ENCODE data around the gene MYO1A. TPM values are rescaled to one million over a fixed set of nuclear protein-coding genes. Genes with fewer than 3 reads are reported as not detected.

MYO1A gene
- total RNA-seq, 2 experiments from 2014 or later, result 0.19 to 0.47 TPM

DNA sequence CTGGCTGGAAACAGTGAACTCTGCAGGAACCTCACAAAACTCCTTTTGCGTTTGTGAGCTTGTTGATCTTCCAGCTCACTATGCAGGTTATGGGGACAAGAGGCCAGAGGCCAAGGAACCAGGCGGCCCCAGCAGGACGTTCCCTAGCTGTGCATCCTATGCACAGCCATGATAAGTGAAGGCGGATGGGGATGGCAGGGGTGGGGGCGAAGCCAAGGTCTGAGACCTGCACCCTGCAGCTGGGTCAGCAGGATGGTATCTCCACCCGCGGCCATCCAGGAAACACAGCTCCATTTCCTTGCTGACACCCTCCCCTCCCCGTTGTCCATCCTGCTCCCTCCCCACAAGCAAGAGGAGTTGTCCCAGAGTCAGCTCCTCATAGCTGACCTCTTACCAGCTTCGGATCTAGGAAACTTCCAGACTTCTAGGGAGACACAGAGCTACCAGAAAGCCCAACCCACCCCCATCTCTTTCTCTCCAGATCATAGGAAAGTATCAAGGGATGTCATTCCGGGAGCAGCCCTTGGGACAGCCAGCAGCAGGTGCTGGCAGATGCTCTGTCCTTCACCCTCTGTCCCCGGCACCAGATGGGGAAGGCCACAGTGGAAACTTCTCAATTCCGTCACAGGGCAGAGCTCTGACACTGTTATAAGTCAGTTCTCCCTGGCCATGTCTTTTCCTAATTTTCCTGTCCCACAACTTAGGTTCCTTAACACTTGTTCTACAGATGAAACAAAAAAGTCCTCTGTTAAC is 53.0 kb downstream of the MYO1A start:
- no peak for TF ChIP-seq EZH2phosphoT487 (IDR thresholded peaks at IDR 0.05; ENCODE audit: borderline replicate concordance, low read depth, low read length)
- TF ChIP-seq, protein P1, sequence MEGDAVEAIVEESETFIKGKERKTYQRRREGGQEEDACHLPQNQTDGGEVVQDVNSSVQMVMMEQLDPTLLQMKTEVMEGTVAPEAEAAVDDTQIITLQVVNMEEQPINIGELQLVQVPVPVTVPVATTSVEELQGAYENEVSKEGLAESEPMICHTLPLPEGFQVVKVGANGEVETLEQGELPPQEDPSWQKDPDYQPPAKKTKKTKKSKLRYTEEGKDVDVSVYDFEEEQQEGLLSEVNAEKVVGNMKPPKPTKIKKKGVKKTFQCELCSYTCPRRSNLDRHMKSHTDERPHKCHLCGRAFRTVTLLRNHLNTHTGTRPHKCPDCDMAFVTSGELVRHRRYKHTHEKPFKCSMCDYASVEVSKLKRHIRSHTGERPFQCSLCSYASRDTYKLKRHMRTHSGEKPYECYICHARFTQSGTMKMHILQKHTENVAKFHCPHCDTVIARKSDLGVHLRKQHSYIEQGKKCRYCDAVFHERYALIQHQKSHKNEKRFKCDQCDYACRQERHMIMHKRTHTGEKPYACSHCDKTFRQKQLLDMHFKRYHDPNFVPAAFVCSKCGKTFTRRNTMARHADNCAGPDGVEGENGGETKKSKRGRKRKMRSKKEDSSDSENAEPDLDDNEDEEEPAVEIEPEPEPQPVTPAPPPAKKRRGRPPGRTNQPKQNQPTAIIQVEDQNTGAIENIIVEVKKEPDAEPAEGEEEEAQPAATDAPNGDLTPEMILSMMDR (conservative IDR thresholded peaks at IDR 0.05; ENCODE audit: low read length), result no peak
- Histone ChIP-seq H3K9me2 (ENCODE audit: insufficient read depth, low read length) (no peaks in the 10 kb centered on the region), H3K79me2 (ENCODE audit: insufficient read depth, low read depth, low read length) (peaks cover 4% of the 10 kb centered on the region; the same call in 1 of the 2 replicates), H4K20me1 (ENCODE audit: insufficient read depth, low read length) (0 out of 2 replicates have a peak, but pooled peaks cover 5% of the 10 kb centered on the region), H3K36me3 (ENCODE audit: insufficient read depth, low read length) (peaks cover 31% of the 10 kb centered on the region; the same call in 1 of the 2 replicates), H3K4me3 (ENCODE audit: low read depth, low read length, poor library complexity, severe bottlenecking) (no peak overlapping the region), H2AFZ (ENCODE audit: low read length) (no peak overlapping the region), H3K27ac (ENCODE audit: low read depth, low read length, poor library complexity, severe bottlenecking) (no peak overlapping the region), H3K4me2 (ENCODE audit: low read length) (no peak overlapping the region), H3K9me3 (ENCODE audit: low read length) (no peaks in the 10 kb centered on the region), H3K4me1 (ENCODE audit: insufficient read depth, low read length, poor library complexity, severe bottlenecking) (no peaks in the 10 kb centered on the region)
- intact Hi-C loops (cut with micrococcal nuclease; ENCODE audit: unreplicated experiment), result no loop called here
- no TSS peak for BruUV-seq (replicated peaks)
- DNase-seq (ENCODE audit: low spot score), result no peak
- ChIA-PET CTCF (ENCODE audit: unreplicated experiment) (no interaction called here), POLR2A (interaction anchor here (0.8 kb wide), 1 partner anchor 20 kb away, joined by 3 read pairs; no protein-coding TSS in a partner anchor)

DNA sequence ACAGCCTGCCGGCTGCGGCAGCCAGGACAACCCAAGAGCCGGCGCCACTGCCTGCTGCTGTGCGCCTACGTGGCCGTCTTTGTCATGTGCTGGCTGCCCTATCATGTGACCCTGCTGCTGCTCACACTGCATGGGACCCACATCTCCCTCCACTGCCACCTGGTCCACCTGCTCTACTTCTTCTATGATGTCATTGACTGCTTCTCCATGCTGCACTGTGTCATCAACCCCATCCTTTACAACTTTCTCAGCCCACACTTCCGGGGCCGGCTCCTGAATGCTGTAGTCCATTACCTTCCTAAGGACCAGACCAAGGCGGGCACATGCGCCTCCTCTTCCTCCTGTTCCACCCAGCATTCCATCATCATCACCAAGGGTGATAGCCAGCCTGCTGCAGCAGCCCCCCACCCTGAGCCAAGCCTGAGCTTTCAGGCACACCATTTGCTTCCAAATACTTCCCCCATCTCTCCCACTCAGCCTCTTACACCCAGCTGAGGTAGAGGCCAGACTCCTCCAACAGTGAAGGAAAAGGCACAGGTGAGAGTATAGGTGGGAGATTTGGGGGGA is 53.9 kb downstream of the MYO1A start:
- Histone ChIP-seq H3K79me2 (ENCODE audit: insufficient read depth, low read depth, low read length) (0 out of 2 replicates have a peak, but pooled peaks cover under 1% of the 10 kb centered on the region), H3K9me2 (ENCODE audit: insufficient read depth, low read length) (no peaks in the 10 kb centered on the region), H3K4me3 (ENCODE audit: low read depth, low read length, poor library complexity, severe bottlenecking) (no peak overlapping the region), H2AFZ (ENCODE audit: low read length) (no peak overlapping the region), H3K4me2 (ENCODE audit: low read length) (no peak overlapping the region), H3K27ac (ENCODE audit: low read depth, low read length, poor library complexity, severe bottlenecking) (no peak overlapping the region), H3K36me3 (ENCODE audit: insufficient read depth, low read length) (peaks cover 22% of the 10 kb centered on the region; the same call in 1 of the 2 replicates), H3K9me3 (ENCODE audit: low read length) (no peaks in the 10 kb centered on the region), H4K20me1 (ENCODE audit: insufficient read depth, low read length) (0 out of 2 replicates have a peak, but pooled peaks cover 5% of the 10 kb centered on the region), H3K4me1 (ENCODE audit: insufficient read depth, low read length, poor library complexity, severe bottlenecking) (peaks cover 5% of the 10 kb centered on the region)
- TF ChIP-seq EZH2phosphoT487 (IDR thresholded peaks at IDR 0.05; ENCODE audit: borderline replicate concordance, low read depth, low read length), result no peak
- TF ChIP-seq, protein P1 (conservative IDR thresholded peaks at IDR 0.05; ENCODE audit: low read length), result no peak
- ChIA-PET POLR2A (no interaction called here), CTCF (ENCODE audit: unreplicated experiment) (no interaction called here)
- intact Hi-C loops (cut with micrococcal nuclease; ENCODE audit: unreplicated experiment), result no loop called here
- DNase-seq (ENCODE audit: low spot score), result no peak
- BruUV-seq (replicated peaks), result no TSS peak

Measured in OCI-LY7 (cell line).